CD4-positive, alpha-beta T cell (primary cell): ENCODE data around the gene DOCK4. TPM values are rescaled to one million over a fixed set of nuclear protein-coding genes. Genes with fewer than 3 reads are reported as not detected.

Experiments used
- ATAC-seq: fragments of 200-7000 bp; cut with Tn5 transposase; one replicate; pipeline ENCODE4 v1.10.0; 2022; ENCODE audit warnings: mild to moderate bottlenecking; ENCODE audit not compliant: poor library complexity
- CTCF ChIA-PET: fragments of 350-600 bp; sonication (Branson Sonifier 250); formaldehyde crosslinking; loops from one replicate; lab custom pipeline; 2021; ENCODE audit warnings: antibody characterized with exemption, inconsistent platforms; lab: Charles Lee
- POLR2A ChIA-PET: fragments of 350-600 bp; sonication (Branson Sonifier 250); formaldehyde crosslinking; loops from one replicate; lab custom pipeline; 2021; ENCODE audit warnings: antibody characterized with exemption, inconsistent platforms; lab: Charles Lee
- DNase-seq, 14 experiments: peaks; one replicate each; pipeline ENCODE4 v3.0.0-alpha.2; 2013 to 2020; ENCODE audit warnings: mixed read lengths in 2 of 14
- H3K27ac ChIP-seq, 2 donors: one replicate each; pipeline versions ENCODE4 v1.5.1 to v1.7.0; 2013; ENCODE audit warnings: low read length in 2 of 2, low read depth in 1 of 2, mild to moderate bottlenecking in 1 of 2
- H3K27me3 ChIP-seq, 2 experiments: 1 replicate in 1 of 2; 2 replicates in 1 of 2; pipeline versions ENCODE4 v1.6.1 to v1.7.0; 2013; ENCODE audit warnings: low read length in 2 of 2, control low read depth in 1 of 2, mild to moderate bottlenecking in 1 of 2, moderate library complexity in 1 of 2; ENCODE audit not compliant: insufficient read depth in 2 of 2, control insufficient read depth in 1 of 2
- H3K36me3 ChIP-seq: one replicate; pipeline ENCODE4 v1.6.1; 2013; ENCODE audit warnings: low read length, control low read depth; ENCODE audit not compliant: insufficient read depth
- H3K4me1 ChIP-seq: one replicate; pipeline ENCODE4 v1.6.1; 2013; ENCODE audit warnings: low read length, control low read depth; ENCODE audit not compliant: insufficient read depth
- H3K4me3 ChIP-seq: one replicate; pipeline ENCODE4 v1.5.1; 2013; ENCODE audit warnings: mild to moderate bottlenecking, low read length, moderate library complexity
- H3K9me3 ChIP-seq, 2 experiments: 1 replicate in 1 of 2; 2 replicates in 1 of 2; pipeline versions ENCODE4 v1.6.1 to v1.7.0; 2013; ENCODE audit warnings: low read length in 2 of 2, mild to moderate bottlenecking in 2 of 2, control low read depth in 1 of 2, moderate library complexity in 1 of 2; ENCODE audit not compliant: control insufficient read depth in 1 of 2, insufficient read depth in 1 of 2
- H3K27ac Mint-ChIP-seq: one replicate; pipeline ENCODE4 v1.8.0; 2020; ENCODE audit warnings: mixed read lengths
- H3K27me3 Mint-ChIP-seq: one replicate; pipeline ENCODE4 v1.8.0; 2021; ENCODE audit warnings: mixed read lengths
- H3K36me3 Mint-ChIP-seq: one replicate; pipeline ENCODE4 v1.8.0; 2021; ENCODE audit warnings: low read depth, mixed read lengths
- H3K4me1 Mint-ChIP-seq: one replicate; pipeline ENCODE4 v1.8.0; 2021; ENCODE audit warnings: low read depth, mixed read lengths
- H3K4me3 Mint-ChIP-seq: one replicate; pipeline ENCODE4 v1.8.0; 2020; ENCODE audit warnings: mild to moderate bottlenecking, mixed read lengths
- H3K9me3 Mint-ChIP-seq: one replicate; pipeline ENCODE4 v1.8.0; 2020; ENCODE audit warnings: mixed read lengths
- intact Hi-C, 2 experiments: fragments of 100-400 bp; cut with DNase I in 1 of 2; cut with micrococcal nuclease in 1 of 2; formaldehyde crosslinking; loops; one replicate each; pipeline versions ENCODE4 v1.15.1 to v1.9.0; 2023 to 2025; cut with DNase I, micrococcal nuclease
- total RNA-seq, 174 experiments: library from RNA in 2 of 174; stranded (reverse) in 2 of 174; gene quantifications; one replicate each; pipeline ENCODE4 v1.2.3 and lab custom pipeline; 2021 to 2026
- TF ChIP-seq, protein P1 (sequence below): fragments of 200-600 bp; IDR thresholded peaks from one replicate; pipeline ENCODE4 v1.8.0; 2022; ENCODE audit warnings: antibody characterized with exemption, mild to moderate bottlenecking

The DOCK4 gene
- total RNA-seq, 2 experiments from 2014 or later, result 0.31 to 0.38 TPM

- ATAC-seq (no peak), DNase-seq (no peak)
- no peaks in the 10 kb centered on the region for H3K27me3 ChIP-seq
- no peaks in the 10 kb centered on the region for H3K9me3 ChIP-seq
- no peak overlapping the region for H3K27ac ChIP-seq
- no peak overlapping the region for H3K27ac Mint-ChIP-seq
- POLR2A ChIA-PET, result no interaction called here
- H3K9me3 Mint-ChIP-seq, result no peaks in the 10 kb centered on the region
- CTCF ChIA-PET, result no interaction called here
- H3K36me3 Mint-ChIP-seq, result no peaks in the 10 kb centered on the region
- intact Hi-C loops, result no loop called here
- no peaks in the 10 kb centered on the region for H3K4me1 Mint-ChIP-seq
- TF ChIP-seq, protein P1, sequence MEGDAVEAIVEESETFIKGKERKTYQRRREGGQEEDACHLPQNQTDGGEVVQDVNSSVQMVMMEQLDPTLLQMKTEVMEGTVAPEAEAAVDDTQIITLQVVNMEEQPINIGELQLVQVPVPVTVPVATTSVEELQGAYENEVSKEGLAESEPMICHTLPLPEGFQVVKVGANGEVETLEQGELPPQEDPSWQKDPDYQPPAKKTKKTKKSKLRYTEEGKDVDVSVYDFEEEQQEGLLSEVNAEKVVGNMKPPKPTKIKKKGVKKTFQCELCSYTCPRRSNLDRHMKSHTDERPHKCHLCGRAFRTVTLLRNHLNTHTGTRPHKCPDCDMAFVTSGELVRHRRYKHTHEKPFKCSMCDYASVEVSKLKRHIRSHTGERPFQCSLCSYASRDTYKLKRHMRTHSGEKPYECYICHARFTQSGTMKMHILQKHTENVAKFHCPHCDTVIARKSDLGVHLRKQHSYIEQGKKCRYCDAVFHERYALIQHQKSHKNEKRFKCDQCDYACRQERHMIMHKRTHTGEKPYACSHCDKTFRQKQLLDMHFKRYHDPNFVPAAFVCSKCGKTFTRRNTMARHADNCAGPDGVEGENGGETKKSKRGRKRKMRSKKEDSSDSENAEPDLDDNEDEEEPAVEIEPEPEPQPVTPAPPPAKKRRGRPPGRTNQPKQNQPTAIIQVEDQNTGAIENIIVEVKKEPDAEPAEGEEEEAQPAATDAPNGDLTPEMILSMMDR, result no peak
- H3K36me3 ChIP-seq, result no peaks in the 10 kb centered on the region
- no peak overlapping the region for H3K4me3 Mint-ChIP-seq
- H3K4me1 ChIP-seq, result no peaks in the 10 kb centered on the region
- no peaks in the 10 kb centered on the region for H3K27me3 Mint-ChIP-seq
- H3K4me3 ChIP-seq, result no peak overlapping the region
Measured at GRCh38 chr7:112015146-112015545, 191.1 kb downstream of the DOCK4 start.

DNA sequence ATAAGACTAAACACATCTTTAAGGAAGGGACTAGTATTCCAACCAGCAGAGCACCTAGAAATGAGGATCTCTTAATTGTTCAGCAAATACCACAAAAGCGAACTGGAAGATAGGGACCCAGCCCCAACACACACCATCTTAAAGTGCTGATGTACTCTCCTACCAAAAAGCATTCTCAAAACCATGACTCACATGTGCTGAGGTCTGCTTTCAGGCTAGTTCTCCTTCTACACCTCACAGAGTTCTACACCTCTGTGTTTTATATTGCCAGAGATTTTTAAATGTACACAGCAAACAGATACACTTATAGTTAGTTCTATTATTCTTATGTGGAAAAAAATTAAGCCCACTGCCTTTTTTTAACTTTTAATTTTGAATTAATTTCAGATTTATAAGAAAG, 191.9 kb downstream of the DOCK4 start:
- ChIA-PET CTCF (no interaction called here), POLR2A (no interaction called here)
- DNase-seq (no peak), ATAC-seq (no peak)
- Histone ChIP-seq H3K27me3 (no peaks in the 10 kb centered on the region), H3K36me3 (no peaks in the 10 kb centered on the region), H3K27ac (no peak overlapping the region), H3K4me1 (no peaks in the 10 kb centered on the region), H3K4me3 (no peak overlapping the region), H3K9me3 (no peaks in the 10 kb centered on the region)
- Mint-ChIP-seq H3K9me3 (no peaks in the 10 kb centered on the region), H3K4me1 (no peaks in the 10 kb centered on the region), H3K27ac (no peak overlapping the region), H3K27me3 (no peaks in the 10 kb centered on the region), H3K4me3 (no peak overlapping the region), H3K36me3 (no peaks in the 10 kb centered on the region)
- intact Hi-C loops, result no loop called here
- TF ChIP-seq, protein P1, result no peak

- Histone ChIP-seq H3K9me3 (no peaks in the 10 kb centered on the region), H3K27me3 (no peaks in the 10 kb centered on the region), H3K4me1 (no peaks in the 10 kb centered on the region), H3K4me3 (no peak overlapping the region), H3K27ac (no peak overlapping the region), H3K36me3 (no peaks in the 10 kb centered on the region)
- POLR2A ChIA-PET, result no interaction called here
- Mint-ChIP-seq H3K36me3 (no peaks in the 10 kb centered on the region), H3K4me3 (no peak overlapping the region), H3K27ac (no peak overlapping the region), H3K9me3 (no peaks in the 10 kb centered on the region), H3K4me1 (no peaks in the 10 kb centered on the region), H3K27me3 (no peaks in the 10 kb centered on the region)
- TF ChIP-seq, protein P1, result no peak
- no peak for DNase-seq
- no peak for ATAC-seq
- intact Hi-C loops, result no loop called here
- CTCF ChIA-PET, result no interaction called here
Measured at GRCh38 chr7:112013274-112013673, 192.9 kb downstream of the DOCK4 start.
